22Rv1 (cell line): ENCODE measurements around the gene LRRC1.

ENCODE experiments used
- CTCF ChIP-seq: fragments of 450-650 bp; IDR thresholded peaks from 2 replicates; pipeline ENCODE4 v1.5.1; 2017; ENCODE audit warnings: mild to moderate bottlenecking
- ZFX ChIP-seq: fragments of 450-650 bp; IDR thresholded peaks from 2 replicates; pipeline ENCODE4 v1.6.1; 2017; ENCODE audit warnings: antibody characterized with exemption, borderline replicate concordance

- TF ChIP-seq CTCF (no peak), ZFX (no peak)
These were observed 136.3 kb downstream of the LRRC1 start for GRCh38 chr6:53931086-53931485.
